Measurements from ENCODE around the gene C22orf31.
"Not testable (repeated sequence)": the region's sequence is repeated elsewhere in the genome, so short reads cannot be mapped to it uniquely, and the experiment has no call there.

C22orf31 gene

GRCh38 chr22:29061773-29062172, at the start of gene C22orf31:
TSS of gene C22orf31 (minus strand) at chr22:29061831. CDS start at chr22:29061792, 39 bp downstream.
- no peak for DNase-seq

GRCh38 chr22:29110946-29111345, 49.3 kb upstream of the C22orf31 start:
- DNase-seq: no peak

DNA sequence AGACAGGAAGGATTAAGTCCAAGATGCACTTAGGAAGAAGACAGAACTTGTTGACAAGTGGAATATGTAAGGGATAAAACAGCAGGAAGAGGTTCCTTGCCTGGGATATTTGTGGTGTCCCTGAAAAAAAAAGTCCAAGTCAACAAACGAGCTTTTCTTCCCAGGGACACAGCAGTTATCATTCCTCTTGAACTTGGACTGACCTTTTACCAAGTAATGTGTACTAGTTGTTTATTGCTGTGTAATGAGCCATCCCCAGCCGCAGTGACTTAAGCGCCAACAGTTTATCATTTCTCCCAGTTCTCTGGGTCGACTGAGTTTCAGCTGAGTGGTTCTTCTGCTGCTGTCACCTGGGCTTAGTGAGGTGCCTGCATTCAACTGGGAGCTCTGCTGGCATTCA, 48.2 kb upstream of the C22orf31 start:
- no peak for DNase-seq

GRCh38 chr22:29108137-29108536, 46.5 kb upstream of the C22orf31 start:
- no peak for DNase-seq

DNA sequence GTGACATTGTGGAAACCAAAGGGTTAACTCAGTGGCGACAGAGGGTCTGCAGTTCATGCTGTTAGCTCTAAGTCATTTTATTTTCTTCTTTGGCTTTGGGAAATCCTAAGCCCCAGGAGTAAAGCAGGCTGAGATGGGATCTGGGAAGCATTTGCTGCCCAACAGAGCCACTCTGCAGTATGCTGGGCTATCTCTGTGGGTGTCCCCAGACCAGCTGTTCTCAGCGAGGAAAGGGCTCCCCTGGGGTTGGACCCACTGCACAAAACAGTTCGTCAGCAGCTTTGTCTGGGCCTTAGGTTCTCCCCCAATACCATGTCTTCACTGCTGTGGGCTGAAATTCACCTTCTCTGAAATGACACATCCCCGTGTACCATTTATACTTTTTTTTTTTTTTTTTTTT, 45.2 kb upstream of the C22orf31 start:
- DNase-seq: no peak

GRCh38 chr22:29105468-29105867, 43.8 kb upstream of the C22orf31 start:
- DNase-seq: no peak

DNA sequence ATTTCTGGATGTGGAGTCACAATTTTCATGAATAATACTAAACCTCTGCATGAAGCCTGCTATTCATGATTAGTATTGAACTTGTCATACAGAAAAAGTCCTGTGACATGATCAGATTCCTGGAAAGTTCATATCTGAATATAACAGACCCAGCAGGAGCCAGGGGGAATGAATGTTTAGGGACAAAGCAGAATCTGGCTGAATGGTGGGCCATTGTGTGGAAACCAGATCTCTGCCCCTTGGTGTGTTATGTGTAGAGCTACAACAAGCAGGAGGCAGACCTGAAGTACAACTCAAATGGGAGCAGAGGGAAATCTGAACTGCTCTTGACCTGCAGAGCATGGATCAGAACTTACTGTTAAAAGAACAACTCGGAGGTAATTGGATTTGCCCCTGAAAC, 41.5 kb upstream of the C22orf31 start:
- no peak for DNase-seq

DNA sequence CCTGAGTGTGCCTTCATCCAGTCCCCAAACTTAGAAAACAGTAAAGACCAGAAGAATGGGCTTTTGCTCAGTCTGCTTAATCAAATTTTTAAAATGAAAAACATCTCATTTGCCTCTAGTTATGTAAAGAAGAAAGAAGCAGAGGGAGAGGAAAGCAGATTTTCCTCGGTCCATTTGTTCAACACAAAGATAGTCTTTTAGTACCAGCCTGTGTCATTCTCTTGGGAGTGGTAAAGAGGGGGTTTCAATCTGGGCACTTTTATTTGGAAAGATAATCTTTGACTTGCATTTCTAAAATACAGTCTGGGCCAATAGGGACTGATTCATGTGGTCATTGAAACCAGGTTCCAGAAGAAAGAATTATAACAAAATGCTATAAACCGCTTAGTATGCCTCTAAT, 40.7 kb upstream of the C22orf31 start:
- no peak for DNase-seq

- DNase-seq: no peak
Measured at GRCh38 chr22:29098296-29098695, 36.7 kb upstream of the C22orf31 start.

GRCh38 chr22:29096736-29097669, 35.4 kb upstream of the C22orf31 start:
- peak in 9 of 58 donors; percentile 7 to 32 (median 20) for DNase-seq

- DNase-seq: no peak
Measured at GRCh38 chr22:29095459-29095858, 33.8 kb upstream of the C22orf31 start.

- DNase-seq: peak in 1 of 58 donors; percentile 4
Measured at GRCh38 chr22:29093501-29094300, 32.1 kb upstream of the C22orf31 start.

- DNase-seq: no peak
Measured at GRCh38 chr22:29093030-29093429, 31.4 kb upstream of the C22orf31 start.

GRCh38 chr22:29092243-29092642, 30.6 kb upstream of the C22orf31 start:
- DNase-seq: no peak

DNA sequence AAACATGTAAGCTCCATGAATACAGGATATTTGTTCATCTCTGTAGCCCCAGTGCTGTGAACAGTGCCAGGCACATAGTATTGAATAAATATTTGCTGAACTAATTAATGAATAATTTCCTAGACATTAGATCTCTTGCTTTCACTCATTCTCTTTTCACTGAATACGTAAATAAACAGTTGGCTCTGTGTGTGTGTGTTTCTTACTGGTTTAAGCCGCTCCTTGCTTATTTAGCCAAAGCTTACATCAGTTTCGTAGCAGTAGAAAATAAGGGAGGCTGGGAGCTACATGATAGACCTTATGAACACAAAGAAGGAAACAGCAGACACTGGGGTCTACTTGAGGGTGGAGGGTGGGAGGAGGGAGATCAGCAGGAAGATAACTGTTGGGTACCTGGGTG, 28.4 kb upstream of the C22orf31 start:
- DNase-seq: no peak

GRCh38 chr22:29089507-29089906, 27.9 kb upstream of the C22orf31 start:
- no peak for DNase-seq

- DNase-seq: no peak
Measured at GRCh38 chr22:29088809-29089208, 27.2 kb upstream of the C22orf31 start.

GRCh38 chr22:29087012-29087411, 25.4 kb upstream of the C22orf31 start:
- DNase-seq: no peak

- no peak for DNase-seq
Measured at GRCh38 chr22:29083933-29084591, 22.4 kb upstream of the C22orf31 start.

DNA sequence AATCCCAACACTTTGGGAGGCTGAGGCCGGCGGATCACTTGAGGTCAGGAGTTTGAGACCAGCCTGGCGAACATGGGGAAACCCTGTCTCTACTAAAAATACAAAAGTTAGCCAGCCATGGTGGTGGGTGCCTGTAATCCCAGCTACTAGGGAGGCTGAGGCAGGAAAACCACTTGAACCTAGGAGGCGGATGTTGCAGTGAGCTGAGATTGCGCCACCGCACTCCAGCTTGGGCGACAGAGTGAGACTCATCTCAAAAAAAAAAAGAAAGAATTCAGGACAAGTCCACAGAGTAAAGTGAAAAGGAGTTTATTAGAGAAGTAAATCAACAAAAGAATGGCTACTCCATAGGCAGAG, 21.9 kb upstream of the C22orf31 start:
- not testable (repeated sequence) for DNase-seq

DNA sequence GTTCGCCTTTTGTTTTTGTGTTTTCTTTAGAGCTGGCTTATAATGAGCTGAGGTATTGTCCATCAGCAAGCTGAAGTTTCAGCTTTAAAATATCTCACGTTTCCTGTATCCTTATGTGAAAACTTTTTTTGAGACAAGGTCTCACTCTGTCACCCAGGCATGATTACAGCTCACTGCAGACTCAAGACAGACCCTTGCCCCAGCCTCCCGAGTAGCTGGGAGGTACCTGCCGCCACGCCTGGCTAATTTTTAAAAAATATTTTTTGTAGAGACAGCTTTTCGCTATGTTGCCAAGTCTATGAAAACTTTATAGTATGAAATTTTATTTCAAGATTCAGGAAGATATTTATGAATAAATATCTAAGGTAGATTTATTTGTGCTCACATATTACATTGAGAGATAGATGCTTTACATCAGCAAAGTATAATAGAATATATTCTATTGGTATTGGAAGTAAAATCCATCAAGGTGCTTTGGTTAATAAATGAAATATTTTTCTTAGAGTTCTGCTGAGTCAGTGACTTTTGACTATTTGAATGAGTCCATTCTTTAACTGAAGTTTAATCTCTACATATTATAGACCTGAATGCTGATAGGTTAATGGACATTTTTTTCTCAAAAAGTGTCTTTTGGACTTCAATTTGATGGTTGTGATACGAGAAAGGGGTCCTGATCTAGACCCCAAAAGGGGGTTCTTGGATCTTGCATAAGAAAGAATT, 21.4 kb upstream of the C22orf31 start:
- no peak for DNase-seq

Data from anterior cingulate cortex (tissue), 58 donors.